Measurements from ENCODE around the gene PPP2R2C. TPM values are rescaled to one million over a fixed set of nuclear protein-coding genes. Genes with fewer than 3 reads are reported as not detected.

PPP2R2C gene
- total and polyA plus RNA-seq, 2 of the 4 experiments (the other 2 are of a cell fraction) = 0.03 TPM; not detected in 1

GRCh38 chr4:6324999-6325787 is 147.2 kb downstream of the PPP2R2C start:
- H3K36me3 ChIP-seq (ENCODE audit: control insufficient read depth, insufficient read depth, low read length) = no peaks in the 10 kb centered on the region
- ChIA-PET POLR2A (ENCODE audit: unreplicated experiment) (no interaction called here), CTCF (interaction anchor here (1.2 to 3.1 kb wide), 2 partner anchors 61 to 75 kb away, joined by 3 to 20 read pairs; no protein-coding TSS in a partner anchor)
- no peak overlapping the region for H2BK120ac ChIP-seq (ENCODE audit: low read depth, low read length)
- no peaks in the 10 kb centered on the region for H3K79me1 ChIP-seq (ENCODE audit: low read depth in 1 of 2, low read length in 2 of 2)
- H3K9me1 ChIP-seq (ENCODE audit: insufficient read depth, low read length) = no peaks in the 10 kb centered on the region
- TF ChIP-seq CTCF (conservative IDR thresholded peaks at IDR 0.05; ENCODE audit: low read depth, low read length) (no peak), SMC3 (IDR thresholded peaks at IDR 0.05; ENCODE audit: low read depth, low read length) (no peak), FOS (IDR thresholded peaks at IDR 0.05; ENCODE audit: low read depth, low read length) (no peak), ELK1 (IDR thresholded peaks at IDR 0.05; ENCODE audit: borderline replicate concordance, low read depth, low read length) (no peak), MAFK (IDR thresholded peaks at IDR 0.05; ENCODE audit: low read depth, low read length) (no peak), RCOR1 (IDR thresholded peaks at IDR 0.05; ENCODE audit: insufficient replicate concordance, low read length) (no peak), MXI1 (IDR thresholded peaks at IDR 0.05; ENCODE audit: borderline replicate concordance, low read depth, low read length) (no peak), NFE2L2 (IDR thresholded peaks at IDR 0.05; ENCODE audit: low read depth, low read length) (no peak), CHD1 (IDR thresholded peaks at IDR 0.05; ENCODE audit: low read depth, low read length) (no peak), BHLHE40 (IDR thresholded peaks at IDR 0.05; ENCODE audit: low read depth, low read length) (no peak), RAD21 (IDR thresholded peaks at IDR 0.05; ENCODE audit: low read length) (no peak), USF2 (IDR thresholded peaks at IDR 0.05; ENCODE audit: low read depth, low read length) (no peak), MAZ (IDR thresholded peaks at IDR 0.05; ENCODE audit: borderline replicate concordance, low read depth, low read length) (no peak), POLR2A (IDR thresholded peaks at IDR 0.05; ENCODE audit: low read depth, low read length) (no peak), CEBPB (IDR thresholded peaks at IDR 0.05; ENCODE audit: low read depth, low read length) (no peak)
- no peak overlapping the region for H2AK9ac ChIP-seq (replicated peaks; ENCODE audit: low read depth, low read length, poor library complexity)
- H3K18ac ChIP-seq (ENCODE audit: low read depth, low read length) = no peak overlapping the region
- BruUV-seq (replicated peaks) = no TSS peak
- H2AK5ac ChIP-seq (ENCODE audit: low read depth, low read length) = no peak overlapping the region
- WGBS, 2 experiments (ENCODE audit: extremely low coverage in 2 of 2, insufficient read length in 1 of 2) = 79% methylated on average over 7 of the region's 22 CpGs; no CpG with 5 or more reads in 1 of the 2 experiments
- DNase-seq = no peak
- H2BK5ac ChIP-seq (ENCODE audit: low read depth, low read length, poor library complexity, severe bottlenecking) = no peak overlapping the region
- no peak overlapping the region for H3K56ac ChIP-seq (ENCODE audit: extremely low read depth, insufficient read depth, low read length)
- no peak overlapping the region for H2AFZ ChIP-seq (replicated peaks; ENCODE audit: low read length, poor library complexity)
- no peak overlapping the region for H4K8ac ChIP-seq (ENCODE audit: low read depth in 2 of 2, low read length in 2 of 2)
- H3K4me2 ChIP-seq (ENCODE audit: low read depth, low read length) = no peak overlapping the region
- no peak overlapping the region for H3K4me3 ChIP-seq (ENCODE audit: insufficient read depth, low read depth, low read length)
- H2BK15ac ChIP-seq (ENCODE audit: low read depth, low read length) = no peak overlapping the region
- H3K14ac ChIP-seq (replicated peaks; ENCODE audit: low read depth, low read length) = no peak overlapping the region
- peaks cover 32% of the 10 kb centered on the region for H3K27me3 ChIP-seq (ENCODE audit: control insufficient read depth, insufficient read depth, low read length)
- H3K4ac ChIP-seq (ENCODE audit: low read depth, low read length) = no peak overlapping the region
- intact Hi-C loops (cut with micrococcal nuclease) (no loop called here), dilution Hi-C loops (cut with HindIII; ENCODE audit: low sequenced_read_pairs, unreplicated experiment) (no loop called here), in situ Hi-C loops (cut with MboI; ENCODE audit: low sequenced_read_pairs) (loop anchor here (5.0 to 10.0 kb wide), 2 partner anchors 73 to 330 kb away; no protein-coding TSS in a partner anchor)
- H2BK20ac ChIP-seq (ENCODE audit: low read depth, low read length) = no peak overlapping the region
- no peak for ATAC-seq (ENCODE audit: low read depth)
- no peaks in the 10 kb centered on the region for H3K4me1 ChIP-seq (ENCODE audit: control insufficient read depth, insufficient read depth, low read length)
- H4K5ac ChIP-seq (ENCODE audit: low read depth, low read length) = no peak overlapping the region
- no peak overlapping the region for H4K91ac ChIP-seq (ENCODE audit: insufficient read depth, low read depth, low read length)
- H4K20me1 ChIP-seq (ENCODE audit: insufficient read depth, low read length) = no peaks in the 10 kb centered on the region
- H3K27ac ChIP-seq (ENCODE audit: insufficient read depth, low read length) = no peak overlapping the region
- no peak overlapping the region for H3K9ac ChIP-seq (ENCODE audit: low read depth, low read length)
- no peak overlapping the region for H3K23ac ChIP-seq (ENCODE audit: low read depth, low read length)
- peaks cover 2% of the 10 kb centered on the region for H3K9me3 ChIP-seq (ENCODE audit: control insufficient read depth, insufficient read depth, low read length)

All from IMR-90 (cell line).